Peyer's patch (tissue), 4 donors: ENCODE measurements around the gene ACAT2.

ENCODE experiments used
- POLR2A ChIP-seq, 2 donors: fragments of 450-650 bp; IDR thresholded peaks; one replicate each; pipeline ENCODE4 v1.5.1; 2017; ENCODE audit warnings: antibody characterized with exemption in 2 of 2, mild to moderate bottlenecking in 2 of 2, moderate library complexity in 2 of 2
- TF ChIP-seq, protein P1 (sequence below), 6 experiments: fragments of 450-650 bp in 4 of 6; fragments of 200-600 bp in 2 of 6; sonication (generic) in 1 of 6; IDR thresholded peaks; one replicate each; pipeline ENCODE4 v1.5.1; 2017 to 2019; ENCODE audit warnings: antibody characterized with exemption in 6 of 6, mild to moderate bottlenecking in 3 of 6, moderate library complexity in 1 of 6

- no peak for TF ChIP-seq POLR2A (IDR thresholded peaks at IDR 0.05)
- TF ChIP-seq, protein P1, sequence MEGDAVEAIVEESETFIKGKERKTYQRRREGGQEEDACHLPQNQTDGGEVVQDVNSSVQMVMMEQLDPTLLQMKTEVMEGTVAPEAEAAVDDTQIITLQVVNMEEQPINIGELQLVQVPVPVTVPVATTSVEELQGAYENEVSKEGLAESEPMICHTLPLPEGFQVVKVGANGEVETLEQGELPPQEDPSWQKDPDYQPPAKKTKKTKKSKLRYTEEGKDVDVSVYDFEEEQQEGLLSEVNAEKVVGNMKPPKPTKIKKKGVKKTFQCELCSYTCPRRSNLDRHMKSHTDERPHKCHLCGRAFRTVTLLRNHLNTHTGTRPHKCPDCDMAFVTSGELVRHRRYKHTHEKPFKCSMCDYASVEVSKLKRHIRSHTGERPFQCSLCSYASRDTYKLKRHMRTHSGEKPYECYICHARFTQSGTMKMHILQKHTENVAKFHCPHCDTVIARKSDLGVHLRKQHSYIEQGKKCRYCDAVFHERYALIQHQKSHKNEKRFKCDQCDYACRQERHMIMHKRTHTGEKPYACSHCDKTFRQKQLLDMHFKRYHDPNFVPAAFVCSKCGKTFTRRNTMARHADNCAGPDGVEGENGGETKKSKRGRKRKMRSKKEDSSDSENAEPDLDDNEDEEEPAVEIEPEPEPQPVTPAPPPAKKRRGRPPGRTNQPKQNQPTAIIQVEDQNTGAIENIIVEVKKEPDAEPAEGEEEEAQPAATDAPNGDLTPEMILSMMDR (IDR thresholded peaks at IDR 0.05): no peak
Measured at GRCh38 chr6:159778542-159779103, 16.8 kb downstream of the ACAT2 start.
